ENCODE results near the gene SPARCL1.
"Not testable (repeated sequence)": the region's sequence is repeated elsewhere in the genome, so short reads cannot be mapped to it uniquely, and the experiment has no call there.

SPARCL1 gene, protein sequence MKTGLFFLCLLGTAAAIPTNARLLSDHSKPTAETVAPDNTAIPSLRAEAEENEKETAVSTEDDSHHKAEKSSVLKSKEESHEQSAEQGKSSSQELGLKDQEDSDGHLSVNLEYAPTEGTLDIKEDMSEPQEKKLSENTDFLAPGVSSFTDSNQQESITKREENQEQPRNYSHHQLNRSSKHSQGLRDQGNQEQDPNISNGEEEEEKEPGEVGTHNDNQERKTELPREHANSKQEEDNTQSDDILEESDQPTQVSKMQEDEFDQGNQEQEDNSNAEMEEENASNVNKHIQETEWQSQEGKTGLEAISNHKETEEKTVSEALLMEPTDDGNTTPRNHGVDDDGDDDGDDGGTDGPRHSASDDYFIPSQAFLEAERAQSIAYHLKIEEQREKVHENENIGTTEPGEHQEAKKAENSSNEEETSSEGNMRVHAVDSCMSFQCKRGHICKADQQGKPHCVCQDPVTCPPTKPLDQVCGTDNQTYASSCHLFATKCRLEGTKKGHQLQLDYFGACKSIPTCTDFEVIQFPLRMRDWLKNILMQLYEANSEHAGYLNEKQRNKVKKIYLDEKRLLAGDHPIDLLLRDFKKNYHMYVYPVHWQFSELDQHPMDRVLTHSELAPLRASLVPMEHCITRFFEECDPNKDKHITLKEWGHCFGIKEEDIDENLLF

GRCh38 chr4:87529187-87529586, at the start of gene SPARCL1:
Gene SPARCL1 (minus strand): TSS chr4:87529376. CDS start chr4:87499574, 29,802 bp downstream.
- DNase-seq (ENCODE audit: low spot score): no peak

GRCh38 chr4:87575983-87576382, 46.8 kb upstream of the SPARCL1 start:
- DNase-seq (ENCODE audit: low spot score): no peak

GRCh38 chr4:87575408-87575807, 46.2 kb upstream of the SPARCL1 start:
- no peak for DNase-seq (ENCODE audit: low spot score)

DNA sequence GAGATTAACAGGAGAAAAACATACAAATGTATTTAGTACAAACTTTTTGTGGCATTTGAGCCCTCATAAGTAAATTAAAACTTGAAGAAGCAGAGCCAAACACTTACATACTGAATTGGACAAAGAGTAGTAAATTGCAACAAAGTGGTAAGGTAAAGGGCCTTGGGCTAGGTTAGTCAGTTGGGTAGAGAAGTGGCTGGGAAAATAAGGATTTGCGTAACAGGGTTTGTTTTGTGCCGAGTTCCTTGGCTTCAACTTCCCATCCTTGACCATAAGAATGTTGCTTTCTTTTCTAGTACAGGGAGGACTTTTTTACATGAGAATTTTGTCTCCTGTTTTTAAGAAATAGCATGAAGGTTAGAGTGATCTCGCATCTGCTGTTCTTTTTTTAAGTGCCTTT, 45.8 kb upstream of the SPARCL1 start:
- DNase-seq (ENCODE audit: low spot score): no peak

DNA sequence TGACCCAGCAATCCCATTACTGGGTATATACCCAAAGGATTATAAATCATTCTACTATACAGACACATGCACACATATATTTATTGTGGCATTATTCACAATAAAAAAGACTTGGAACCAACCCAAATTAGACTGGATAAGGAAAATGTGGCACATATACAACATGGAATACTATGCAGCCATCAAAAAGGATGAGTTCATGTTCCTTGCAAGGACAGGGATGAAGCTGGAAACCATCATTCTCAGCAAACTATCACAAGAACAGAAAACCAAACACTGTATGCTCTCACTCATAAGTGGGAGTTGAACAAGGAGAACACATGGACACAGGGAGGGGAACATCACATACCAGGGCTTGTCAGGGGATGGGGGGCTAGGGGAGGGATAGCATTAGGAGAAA, 45.2 kb upstream of the SPARCL1 start:
- DNase-seq (ENCODE audit: low spot score): not testable (repeated sequence)

DNA sequence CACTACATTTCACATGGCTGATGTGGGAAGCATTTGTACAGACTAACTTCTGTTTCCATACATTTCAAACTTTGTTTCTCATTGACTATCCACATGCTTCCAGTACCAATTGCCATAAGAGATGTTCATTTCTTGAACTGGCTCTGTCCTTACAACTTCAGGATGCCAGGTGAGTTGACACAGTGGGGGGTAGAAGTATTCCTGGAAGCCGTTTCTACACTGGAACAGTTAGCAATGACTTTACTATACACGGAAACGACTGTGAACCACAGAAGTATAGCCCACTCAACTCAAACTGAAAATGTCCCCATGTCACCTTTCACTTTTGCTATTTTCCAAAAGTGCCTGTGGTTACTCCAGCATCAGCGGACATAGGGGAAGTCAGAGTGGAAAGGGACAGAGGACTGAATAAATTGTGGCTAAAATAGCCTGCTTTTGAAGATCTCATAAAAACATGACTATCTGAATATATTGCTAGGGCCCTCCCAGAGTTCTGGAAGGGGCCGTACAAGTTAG, 41.2 kb upstream of the SPARCL1 start:
- no peak for DNase-seq (ENCODE audit: low spot score)

DNA sequence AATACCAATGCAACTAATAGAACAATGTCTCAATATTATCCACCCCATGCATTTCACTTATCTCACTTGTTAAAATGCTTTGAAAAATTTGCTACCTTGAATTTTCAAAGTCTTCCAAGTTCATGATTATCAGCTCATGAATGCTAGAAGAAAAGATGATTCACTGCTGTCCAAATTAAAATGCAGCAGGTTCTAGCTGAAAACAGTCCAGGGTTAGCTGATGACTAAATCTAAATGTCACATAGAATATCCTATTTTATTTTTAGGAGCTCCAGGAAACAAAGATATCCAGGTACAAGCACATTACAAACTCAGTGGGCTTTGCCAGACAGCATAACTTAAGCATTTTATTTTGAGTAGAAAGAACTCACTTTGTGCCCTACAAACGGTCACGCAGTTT, 38.0 kb upstream of the SPARCL1 start:
- no peak for DNase-seq (ENCODE audit: low spot score)

DNA sequence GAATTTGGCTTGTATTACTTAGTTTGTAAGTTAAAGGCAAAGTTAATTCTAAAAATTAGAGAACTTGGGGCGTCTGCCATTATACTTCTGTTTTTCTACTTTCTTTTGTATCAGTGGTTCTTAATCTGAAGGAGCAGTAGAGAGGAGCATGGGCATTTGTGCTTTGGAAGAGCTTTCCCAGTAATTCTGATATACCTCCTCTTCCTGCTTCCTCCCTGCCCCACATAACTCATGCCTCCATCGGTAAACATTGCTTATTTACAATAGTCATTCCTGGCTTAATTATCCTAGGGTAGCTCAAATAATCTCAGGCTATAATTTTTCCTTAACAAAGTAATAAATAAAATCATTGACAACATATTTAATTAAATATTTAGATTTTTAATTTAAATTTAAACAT, 37.1 kb upstream of the SPARCL1 start:
- no peak for DNase-seq (ENCODE audit: low spot score)

DNA sequence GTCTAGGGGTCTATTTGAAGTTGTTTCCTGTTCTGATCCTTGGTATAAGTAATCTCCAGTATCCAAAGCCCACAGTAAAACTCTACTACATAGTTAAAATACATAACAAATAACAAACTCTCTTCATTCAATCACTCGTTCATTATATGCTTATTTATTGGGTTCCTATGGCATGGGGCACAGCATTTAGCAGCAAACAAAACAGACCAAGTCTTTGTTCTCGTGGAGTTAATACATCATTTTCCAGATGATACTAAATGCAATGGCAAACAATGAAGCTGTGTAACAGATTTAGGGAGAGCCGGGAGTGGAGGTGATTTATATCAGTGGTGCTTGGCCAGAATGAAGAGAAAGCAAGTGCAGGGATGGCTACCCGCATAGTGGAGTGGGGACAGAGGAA, 36.6 kb upstream of the SPARCL1 start:
- DNase-seq (ENCODE audit: low spot score): no peak

DNA sequence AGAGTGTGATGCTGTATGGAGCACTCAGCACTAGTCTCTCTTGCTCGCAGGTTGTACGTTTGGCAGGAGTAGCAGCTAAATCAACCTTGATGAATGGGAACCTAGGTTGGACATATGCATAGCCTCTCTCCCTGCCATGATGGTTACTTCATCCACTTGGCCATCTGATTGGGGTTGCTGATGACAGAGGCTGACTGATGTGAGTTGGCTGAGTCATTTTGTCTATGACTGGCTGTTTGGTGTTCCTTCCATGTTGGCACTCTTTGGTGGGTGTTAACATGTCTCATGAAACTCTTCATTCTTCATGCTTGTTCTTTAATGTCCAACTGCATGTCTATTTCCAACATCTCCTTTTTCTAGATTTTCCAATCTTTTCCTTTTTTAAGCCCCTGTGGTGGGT, 31.6 kb upstream of the SPARCL1 start:
- DNase-seq (ENCODE audit: low spot score): no peak

DNA sequence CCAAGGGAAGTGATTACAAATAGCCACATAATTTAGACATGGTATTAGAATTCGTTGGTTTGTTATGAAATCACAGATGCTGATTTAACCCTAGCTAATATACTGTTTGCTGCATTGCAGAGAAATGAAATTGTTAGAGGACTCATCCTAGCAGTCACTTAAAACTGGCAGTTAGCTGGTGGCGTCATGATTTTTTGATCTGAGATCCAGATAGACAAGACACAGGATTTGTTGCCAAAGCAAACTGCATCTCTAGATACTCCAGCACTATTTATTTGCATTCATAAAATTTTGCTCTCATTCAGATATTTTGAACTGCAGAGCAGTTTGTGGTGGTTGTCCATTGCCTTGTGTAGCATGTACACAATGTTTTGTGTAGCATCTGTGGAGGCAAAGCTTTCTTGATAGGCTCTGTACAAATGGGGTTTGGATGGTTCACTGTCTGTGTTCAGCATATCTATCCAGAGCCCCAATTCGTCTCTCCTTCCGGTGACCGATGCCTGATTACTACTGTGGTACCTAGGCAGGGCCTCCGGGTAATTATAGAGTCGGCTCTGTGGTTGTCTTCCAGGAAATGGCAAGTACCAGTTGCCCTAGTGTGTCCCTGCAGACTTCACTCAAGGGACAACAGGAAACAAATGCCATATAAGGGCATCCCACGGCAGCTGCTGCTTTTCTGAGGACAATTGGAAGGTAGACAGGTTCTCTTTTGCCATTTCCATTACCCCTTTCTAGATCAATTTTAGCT, 30.1 kb upstream of the SPARCL1 start:
- peak; percentile 39 for DNase-seq (ENCODE audit: low spot score)

- DNase-seq (ENCODE audit: low spot score): no peak
Measured at GRCh38 chr4:87557348-87557747, 28.2 kb upstream of the SPARCL1 start.

- DNase-seq (ENCODE audit: low spot score): no peak
Measured at GRCh38 chr4:87555773-87556619, 26.8 kb upstream of the SPARCL1 start.

- no peak for DNase-seq (ENCODE audit: low spot score)
Measured at GRCh38 chr4:87553182-87553581, 24.0 kb upstream of the SPARCL1 start.

DNA sequence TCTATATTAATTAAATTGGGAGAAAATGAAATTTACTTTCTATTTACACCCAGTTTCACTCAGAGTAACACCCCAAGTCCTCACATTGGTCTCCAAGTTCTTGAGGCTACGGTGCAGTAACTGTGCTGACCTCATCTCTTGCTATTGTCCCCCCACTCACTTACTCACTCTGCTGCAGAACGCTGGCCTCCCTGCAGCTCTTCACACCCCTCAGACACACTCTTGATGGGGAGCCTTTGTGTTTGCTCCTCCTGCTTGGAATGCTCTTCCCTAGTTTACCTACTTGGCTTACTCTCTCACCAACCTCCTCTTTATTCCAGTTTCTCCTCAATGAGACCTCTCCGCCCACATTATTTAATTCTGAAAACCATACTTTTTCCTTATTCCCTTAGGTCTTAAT, 22.2 kb upstream of the SPARCL1 start:
- DNase-seq (ENCODE audit: low spot score): no peak

DNA sequence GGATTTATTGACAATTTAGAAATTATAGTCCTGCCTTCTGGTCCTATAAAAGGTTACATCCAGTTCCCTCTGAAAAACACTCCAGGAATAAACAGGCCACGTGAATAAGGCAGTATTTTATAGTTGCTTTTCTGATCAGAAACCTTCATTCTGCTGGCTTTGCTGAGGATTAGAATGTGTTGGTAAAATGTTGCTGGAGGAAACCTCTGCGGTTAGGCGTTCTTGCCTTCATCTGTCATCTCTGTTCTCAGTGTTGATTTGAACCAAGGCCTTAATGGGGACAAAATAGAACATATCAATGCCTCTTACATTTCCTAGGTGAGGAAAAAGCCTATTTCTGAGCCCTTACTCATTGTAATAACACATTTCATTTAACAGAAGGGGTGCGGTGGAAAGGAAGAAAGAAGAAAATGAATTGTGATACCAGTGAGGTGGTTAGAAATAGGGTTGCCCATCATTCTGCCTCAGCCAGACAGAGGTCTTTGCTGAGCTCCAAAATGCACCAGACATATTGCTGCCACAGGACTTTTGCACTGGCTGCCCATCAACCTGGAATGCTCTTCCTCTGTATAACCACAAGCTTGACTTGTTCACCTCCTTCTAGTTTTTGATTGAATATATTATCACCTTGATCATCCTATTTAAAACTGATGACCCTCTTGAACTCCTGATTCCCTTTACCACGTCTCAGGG, 18.0 kb upstream of the SPARCL1 start:
- no peak for DNase-seq (ENCODE audit: low spot score)

DNA sequence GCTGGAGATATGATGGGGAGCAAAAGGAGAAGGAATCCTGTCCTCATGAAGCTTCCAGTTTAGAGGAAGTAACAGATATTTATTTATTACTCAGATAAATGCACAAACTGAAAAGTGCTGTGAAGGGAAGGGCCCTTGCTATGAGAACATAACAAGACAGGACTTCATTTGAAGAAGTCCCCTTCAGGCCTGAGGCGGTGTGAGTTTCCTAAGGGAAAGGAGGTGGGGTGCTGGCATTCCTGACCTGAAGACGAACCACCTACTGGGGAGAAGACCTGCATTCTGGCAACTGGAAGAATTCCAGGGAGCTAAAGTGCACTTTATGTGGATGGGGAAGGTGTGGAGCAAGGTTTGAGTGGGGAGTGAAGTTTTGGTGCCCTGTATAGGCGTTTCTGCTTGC, 15.9 kb upstream of the SPARCL1 start:
- DNase-seq (ENCODE audit: low spot score): no peak

- no peak for DNase-seq (ENCODE audit: low spot score)
Measured at GRCh38 chr4:87543835-87544461, 14.8 kb upstream of the SPARCL1 start.

- DNase-seq (ENCODE audit: low spot score): no peak
Measured at GRCh38 chr4:87542734-87543312, 13.6 kb upstream of the SPARCL1 start.
